ENCODE data around the gene PUSL1. TPM values are rescaled to one million over a fixed set of nuclear protein-coding genes. Genes with fewer than 3 reads are reported as not detected.

The PUSL1 gene
- total RNA-seq, 1 donor from 2014 or later: 4.6 TPM

DNA sequence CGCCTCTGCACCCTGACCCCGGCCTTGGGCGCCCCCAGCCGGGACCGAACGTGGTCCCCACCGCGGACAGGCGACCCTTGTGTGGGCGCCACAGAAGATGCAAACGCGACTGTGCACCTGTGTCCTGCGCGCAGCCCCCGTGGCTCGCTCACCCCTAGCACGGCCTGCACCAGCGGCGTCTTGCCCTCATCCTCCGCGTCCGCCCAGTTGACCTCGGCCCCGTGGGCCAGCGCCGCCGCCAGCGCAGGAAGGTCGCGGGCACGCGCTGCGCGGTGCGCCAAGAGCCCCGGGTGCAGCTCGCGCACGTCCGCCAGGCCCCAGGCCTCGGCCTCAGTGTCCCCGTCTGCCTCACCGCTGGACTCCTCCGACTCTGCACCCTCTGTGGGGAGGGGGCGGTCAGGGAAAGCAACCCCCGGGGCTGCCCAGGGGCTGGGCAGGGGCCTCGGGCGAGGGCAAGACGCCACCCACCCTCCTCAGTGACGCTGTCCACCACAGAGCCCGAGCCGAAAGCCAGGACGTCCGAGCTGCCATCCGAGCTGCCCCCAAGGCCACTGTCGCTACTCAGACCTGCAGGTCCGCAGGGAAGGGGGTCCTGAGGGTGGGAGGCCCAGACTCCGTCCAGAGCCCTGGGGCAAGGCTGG, 14.0 kb upstream of the PUSL1 start:
- no peak for DNase-seq (ENCODE audit: low spot score)

GRCh38 chr1:1295154-1295923, 13.1 kb upstream of the PUSL1 start:
- no peak for DNase-seq (ENCODE audit: low spot score)

DNA sequence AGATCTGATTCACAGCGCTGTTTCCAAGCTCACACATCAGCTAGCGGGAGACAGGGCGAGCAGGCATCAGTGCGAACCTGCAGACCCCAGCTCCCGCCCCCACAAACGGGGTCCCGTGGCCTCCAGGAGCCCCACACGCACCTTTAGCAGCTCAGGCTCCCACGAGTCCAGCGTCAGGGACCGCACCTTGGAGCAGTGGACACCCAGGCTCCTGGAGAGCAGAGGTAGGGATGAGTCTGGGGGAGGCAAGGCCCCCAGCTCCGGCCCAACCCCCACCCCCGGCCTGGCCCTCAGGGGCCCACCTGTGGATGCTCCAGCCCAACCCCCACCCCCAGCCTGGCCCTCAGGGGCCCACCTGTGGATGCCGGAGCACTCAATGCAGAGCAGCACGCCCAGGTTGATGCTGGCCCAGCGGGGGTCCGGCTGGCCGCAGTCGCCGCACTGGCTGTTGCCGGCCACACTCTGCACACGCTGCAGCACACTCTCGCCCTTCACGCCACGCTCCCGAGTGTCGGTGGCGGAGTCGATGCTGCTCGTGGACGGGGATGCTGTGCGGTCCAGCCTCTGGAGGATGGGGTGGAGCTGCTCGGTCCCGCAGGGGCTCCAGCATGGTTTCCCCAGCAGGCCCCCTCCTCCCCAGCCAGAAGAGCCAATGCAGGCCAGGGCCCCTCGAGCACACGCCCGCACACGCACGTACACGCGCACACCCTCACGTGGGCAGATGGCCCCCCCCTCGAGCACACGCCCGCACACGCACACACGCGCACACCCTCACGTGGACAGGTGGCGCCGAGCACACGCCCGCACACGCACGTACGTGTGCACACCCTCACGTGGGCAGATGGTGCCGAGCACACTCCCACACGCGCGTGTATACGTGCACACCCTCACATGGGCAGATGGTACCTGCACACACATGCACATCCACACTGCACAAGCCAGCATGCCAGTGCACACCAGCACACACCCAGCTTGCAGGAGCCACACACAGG, 12.0 kb upstream of the PUSL1 start:
- DNase-seq (ENCODE audit: low spot score): no peak

DNA sequence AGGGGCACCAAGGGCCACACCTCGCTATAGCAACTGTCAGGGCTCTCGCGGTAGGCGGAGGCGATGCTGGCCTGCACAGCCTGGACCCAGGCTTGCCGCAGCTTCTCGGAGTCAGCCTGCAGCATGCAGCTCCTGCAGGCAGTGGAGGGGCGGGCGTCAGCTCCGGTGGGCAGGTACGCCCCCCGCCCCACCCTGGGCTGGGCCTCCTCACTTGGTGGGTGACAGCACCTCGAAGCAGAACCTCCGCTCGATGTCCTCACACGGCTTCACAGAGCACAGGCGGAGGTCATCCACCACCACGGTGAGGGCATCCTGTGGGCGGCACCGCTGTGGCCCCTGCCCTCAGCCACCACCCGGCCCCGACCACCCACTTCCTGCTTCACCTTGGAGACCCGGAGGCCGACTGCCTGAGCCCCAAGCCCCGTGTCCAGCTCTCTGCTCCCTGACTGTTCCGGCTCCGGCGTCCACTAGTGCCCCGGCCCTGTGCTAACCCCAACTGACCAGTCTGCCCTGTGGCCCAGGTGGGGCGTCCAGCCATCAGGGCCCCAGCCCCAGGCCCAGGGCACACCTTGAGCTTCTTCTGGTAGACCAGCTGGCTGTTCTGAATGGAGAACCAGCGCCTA, 10.5 kb upstream of the PUSL1 start:
- no peak for DNase-seq (ENCODE audit: low spot score)

DNA sequence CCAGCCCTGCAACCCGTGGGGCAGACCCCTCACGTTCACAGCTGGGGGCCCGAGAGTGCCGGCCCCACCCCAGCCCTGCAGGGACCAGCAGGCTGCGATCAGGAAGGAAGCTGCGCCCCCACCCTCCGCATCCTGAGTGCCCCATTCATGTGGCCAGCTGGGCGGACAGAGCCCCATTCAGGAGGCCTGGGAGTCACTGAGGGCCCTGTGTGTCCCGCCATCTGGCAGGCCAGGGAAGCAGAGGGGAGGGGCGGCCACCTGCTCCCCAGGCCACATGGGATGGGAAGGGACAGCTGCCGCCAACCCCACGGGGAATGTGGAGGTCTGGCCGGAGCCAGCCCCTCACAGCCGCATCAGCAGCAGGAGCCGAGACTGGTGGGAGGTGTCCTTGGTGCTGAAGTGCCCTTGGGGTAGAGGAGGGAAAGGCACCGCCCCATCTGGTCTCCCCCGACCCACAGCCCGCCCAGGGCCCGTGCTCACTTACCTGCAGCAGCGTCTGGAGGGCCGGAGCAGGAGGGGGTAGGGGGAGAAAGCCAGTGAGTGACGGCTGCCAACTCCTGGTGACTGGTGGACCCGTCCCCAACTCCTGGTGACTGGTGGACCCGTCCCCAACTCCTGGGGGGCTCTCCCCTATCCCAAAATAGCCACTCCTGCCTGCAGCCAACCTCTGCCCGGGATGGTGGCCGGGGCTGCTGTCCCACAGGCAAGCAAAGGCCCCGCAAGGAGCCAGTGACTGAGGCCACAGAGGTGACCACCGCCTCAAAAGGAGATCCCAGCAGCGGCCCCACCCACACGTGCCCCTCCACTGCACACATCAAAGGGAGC, 9.3 kb upstream of the PUSL1 start:
- no peak for DNase-seq (ENCODE audit: low spot score)

GRCh38 chr1:1299686-1300351, 8.6 kb upstream of the PUSL1 start:
- no peak for DNase-seq (ENCODE audit: low spot score)

- no peak for DNase-seq (ENCODE audit: low spot score)
These were observed 8.1 kb upstream of the PUSL1 start for GRCh38 chr1:1300352-1300739.

DNA sequence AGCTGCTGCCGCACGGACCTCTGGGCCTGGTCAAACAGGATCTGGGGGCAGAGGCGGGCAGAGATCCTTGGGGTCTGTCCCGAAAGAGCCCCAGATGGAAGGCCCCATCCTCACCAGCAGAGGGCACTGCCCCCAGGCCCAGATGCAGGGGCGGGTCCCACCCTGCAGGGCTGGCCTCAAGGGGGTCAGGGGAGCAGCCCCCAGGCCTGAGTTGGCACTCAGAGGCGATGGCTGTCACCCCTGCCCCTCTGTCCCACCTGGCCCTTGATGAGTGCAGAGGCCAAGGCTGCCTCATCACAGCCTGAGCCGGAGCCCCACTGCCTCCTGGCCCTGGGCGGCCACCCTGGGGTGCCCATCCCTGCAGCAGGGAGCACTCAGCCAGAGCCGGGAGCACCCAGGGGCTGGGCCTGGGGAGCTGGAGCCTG, 6.4 kb upstream of the PUSL1 start:
- DNase-seq (ENCODE audit: low spot score): no peak

- DNase-seq (ENCODE audit: low spot score): no peak
These were observed 5.4 kb upstream of the PUSL1 start for GRCh38 chr1:1302951-1303509.

- no peak for DNase-seq (ENCODE audit: low spot score)
These were observed 4.7 kb upstream of the PUSL1 start for GRCh38 chr1:1303736-1304135.

DNA sequence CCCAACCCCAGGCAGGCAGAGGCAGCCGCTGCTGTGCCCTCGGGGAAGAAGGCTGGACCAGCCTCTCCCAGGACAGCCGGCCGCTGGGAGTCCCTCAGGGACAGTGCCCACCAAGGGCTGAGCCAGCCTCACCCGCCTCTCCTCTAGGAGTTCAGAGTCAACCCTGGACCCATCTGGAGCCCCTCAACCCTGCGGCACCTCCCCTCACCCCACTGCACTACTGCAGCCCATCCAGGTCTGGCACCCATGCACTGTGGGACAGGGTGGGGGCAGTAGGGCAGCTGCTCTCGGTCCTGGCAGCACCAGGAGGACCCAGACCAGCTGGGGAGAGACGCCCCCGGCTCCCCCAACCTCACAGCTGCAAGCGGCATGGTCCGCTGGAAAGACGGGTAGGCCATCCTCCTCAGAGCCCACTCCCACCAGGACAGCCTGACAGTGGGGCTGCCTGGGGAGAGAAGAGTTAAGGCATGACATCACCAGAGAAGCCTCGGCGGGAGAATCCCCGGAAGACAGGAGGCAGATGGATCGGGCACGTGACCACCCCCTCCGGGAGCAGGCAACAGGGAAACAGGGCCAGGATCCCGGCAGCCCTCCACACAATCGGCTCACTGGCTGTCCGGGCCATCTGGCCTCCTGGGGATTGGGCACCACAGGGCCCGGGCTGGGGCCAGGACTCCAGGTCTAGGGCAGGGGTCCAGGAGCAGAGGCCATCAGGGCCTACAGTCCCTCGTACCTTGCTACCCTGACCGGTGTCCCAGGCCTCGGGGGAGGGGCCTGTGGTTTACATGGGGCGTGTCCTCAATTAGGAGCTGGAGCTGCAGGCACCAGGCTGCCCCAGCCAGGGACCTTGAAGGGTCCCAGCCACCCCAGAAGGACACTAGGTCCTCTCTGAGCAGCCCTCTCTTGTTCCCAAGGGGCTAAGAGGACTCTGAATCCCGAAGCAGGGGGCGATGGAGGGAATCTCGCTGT, 3.8 kb upstream of the PUSL1 start:
- peak; percentile 93 for DNase-seq (ENCODE audit: low spot score)

GRCh38 chr1:1305300-1306069, 2.9 kb upstream of the PUSL1 start:
- DNase-seq (ENCODE audit: low spot score): peak; percentile 93

DNA sequence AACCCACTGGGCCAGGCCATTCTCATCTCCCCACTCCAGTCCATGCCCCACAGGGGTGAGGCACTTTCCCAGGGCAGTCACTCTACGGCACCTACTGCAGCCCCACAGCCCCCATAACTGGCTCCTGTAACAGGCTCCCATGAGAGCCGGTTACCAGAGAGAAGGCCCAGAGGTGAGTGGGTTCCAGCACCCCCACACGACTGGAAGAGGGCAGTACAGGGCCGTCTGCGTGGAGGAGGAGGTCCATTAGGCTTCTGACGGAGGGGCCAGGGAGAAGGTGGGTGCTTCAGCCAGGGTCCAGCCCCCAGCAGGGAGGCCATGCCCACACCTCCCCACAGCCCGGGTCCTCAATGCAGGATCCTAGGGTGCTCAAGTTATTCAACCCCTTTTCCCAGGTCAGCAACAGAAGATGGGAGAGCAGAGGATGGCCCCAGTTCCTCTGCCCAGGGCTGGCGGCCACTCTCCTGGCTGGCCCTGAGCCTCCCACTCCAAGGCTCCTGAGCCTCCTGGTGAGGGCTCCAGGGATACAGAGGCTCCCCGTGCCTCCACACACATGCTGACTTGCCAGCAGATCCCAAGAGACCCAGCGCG, 2.2 kb upstream of the PUSL1 start:
- DNase-seq (ENCODE audit: low spot score): no peak

DNA sequence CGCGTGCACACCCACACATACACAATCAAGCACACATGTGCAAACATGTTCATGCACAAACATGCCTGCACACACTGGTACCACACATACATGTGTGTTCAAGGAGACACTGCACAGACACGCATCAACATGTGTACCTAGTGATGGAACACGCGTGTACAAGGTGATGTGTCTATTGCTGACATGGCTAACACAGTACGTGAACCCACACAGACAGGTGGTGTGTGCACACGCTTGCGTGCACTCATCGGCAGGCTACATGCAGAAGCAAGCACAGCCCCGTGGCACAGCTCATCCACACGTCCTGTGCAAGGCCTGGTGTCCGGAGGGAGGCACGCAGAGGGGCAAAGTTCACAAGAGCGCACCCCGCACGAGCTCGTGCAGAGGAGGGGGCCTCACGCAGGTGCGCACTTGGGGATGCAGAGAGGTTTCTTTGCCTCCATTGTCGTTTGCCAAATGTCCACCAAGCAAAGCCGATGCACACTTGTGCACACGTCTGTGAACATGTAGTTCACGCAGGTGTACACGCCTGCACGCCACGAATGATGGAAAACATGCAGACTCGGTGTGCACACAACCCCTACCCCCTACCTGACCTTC, 1.6 kb upstream of the PUSL1 start:
- no peak for DNase-seq (ENCODE audit: low spot score)

- peak; percentile 43 for DNase-seq (ENCODE audit: low spot score)
These were observed 1.0 kb upstream of the PUSL1 start for GRCh38 chr1:1307261-1307922.

GRCh38 chr1:1308756-1309250, 406 bp downstream of the PUSL1 start:
- peak; percentile 31 for DNase-seq (ENCODE audit: low spot score)
